HCT116 (cell line): ENCODE results near the gene CYP4F2. TPM values are rescaled to one million over a fixed set of nuclear protein-coding genes. Genes with fewer than 3 reads are reported as not detected.

ENCODE experiments used
- total RNA-seq: library from RNA; stranded (reverse); gene quantifications from one replicate; pipeline ENCODE4 v1.2.1, GENCODE V29; 2021; ENCODE audit not compliant: unreplicated experiment

The CYP4F2 gene
- total RNA-seq, 1 experiment from 2014 or later = 1.1 TPM

Other genes with a start within 250 kb of the CYP4F2 start
- 4.4 TPM for gene CYP4F12, start 225.0 kb downstream of the CYP4F2 start, total RNA-seq
- gene OR10H2, start 170.1 kb downstream of the CYP4F2 start, total RNA-seq = not detected
- not detected for gene OR10H3, start 160.1 kb downstream of the CYP4F2 start, total RNA-seq
- gene OR10H5, start 110.4 kb downstream of the CYP4F2 start, total RNA-seq = not detected
- 0.17 TPM for gene OR10H1, start 82.4 kb downstream of the CYP4F2 start, total RNA-seq
- 17.9 TPM for gene CYP4F11, start 36.5 kb upstream of the CYP4F2 start, total RNA-seq
- not detected for gene OR10H4, start 50.9 kb upstream of the CYP4F2 start, total RNA-seq
- 275 TPM for gene TPM4, start 178.4 kb upstream of the CYP4F2 start, total RNA-seq
- 116 TPM for gene RAB8A, start 213.8 kb upstream of the CYP4F2 start, total RNA-seq
- 21.4 TPM for gene HSH2D, start 245.6 kb upstream of the CYP4F2 start, total RNA-seq